Panc1 (cell line): ENCODE results near the gene FBXO7.

ENCODE experiments used
- POLR2AphosphoS5 ChIP-seq: IDR thresholded peaks from 2 replicates; pipeline ENCODE4 v1.6.1; 2012; ENCODE audit warnings: mild to moderate bottlenecking, low read depth, low read length, moderate library complexity
- TF ChIP-seq, protein P1 (sequence below): fragments of 450-650 bp; IDR thresholded peaks from 2 replicates; pipeline ENCODE4 v1.5.1; 2017; ENCODE audit warnings: mild to moderate bottlenecking

DNA sequence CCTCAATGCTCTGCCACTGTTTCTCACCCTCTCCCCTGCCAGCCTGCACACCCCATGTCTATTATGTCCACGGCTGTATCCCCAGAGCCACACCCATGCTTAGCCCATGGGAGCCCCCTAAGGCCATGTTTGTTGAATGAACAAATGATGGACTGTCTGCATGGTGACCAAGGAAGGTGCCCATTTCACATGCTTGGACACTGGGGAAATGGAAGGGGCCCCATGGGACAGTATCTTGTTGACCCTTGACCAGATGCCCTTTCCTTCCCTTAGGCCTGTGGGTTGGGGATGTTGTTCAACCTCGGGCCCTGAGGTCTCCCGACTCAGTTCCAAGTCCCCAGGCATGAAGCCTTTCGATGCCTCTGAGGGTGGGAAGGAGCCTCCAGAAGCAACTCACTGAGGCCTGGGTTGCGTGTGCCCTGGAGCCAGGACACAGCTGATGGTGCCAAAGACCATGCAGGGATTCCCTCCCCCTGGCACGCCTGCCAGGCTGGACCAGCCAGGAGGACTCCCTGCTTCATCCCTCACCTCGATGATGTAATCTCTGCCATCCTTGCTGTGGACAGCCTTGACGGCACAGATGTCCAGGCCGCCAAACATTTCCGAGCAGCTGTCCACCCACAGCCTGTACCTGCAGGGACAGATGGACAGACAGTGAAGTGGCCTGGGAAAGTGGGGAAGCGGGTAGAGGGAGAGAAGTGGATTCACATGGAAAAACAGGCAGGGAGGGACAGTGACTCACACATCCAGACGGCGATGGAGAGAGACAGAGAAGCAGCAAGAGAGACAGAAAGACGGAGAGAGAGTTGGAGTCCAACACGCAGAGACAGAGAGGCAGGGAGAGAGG lies 58.9 kb downstream of the FBXO7 start:
- TF ChIP-seq, protein P1, sequence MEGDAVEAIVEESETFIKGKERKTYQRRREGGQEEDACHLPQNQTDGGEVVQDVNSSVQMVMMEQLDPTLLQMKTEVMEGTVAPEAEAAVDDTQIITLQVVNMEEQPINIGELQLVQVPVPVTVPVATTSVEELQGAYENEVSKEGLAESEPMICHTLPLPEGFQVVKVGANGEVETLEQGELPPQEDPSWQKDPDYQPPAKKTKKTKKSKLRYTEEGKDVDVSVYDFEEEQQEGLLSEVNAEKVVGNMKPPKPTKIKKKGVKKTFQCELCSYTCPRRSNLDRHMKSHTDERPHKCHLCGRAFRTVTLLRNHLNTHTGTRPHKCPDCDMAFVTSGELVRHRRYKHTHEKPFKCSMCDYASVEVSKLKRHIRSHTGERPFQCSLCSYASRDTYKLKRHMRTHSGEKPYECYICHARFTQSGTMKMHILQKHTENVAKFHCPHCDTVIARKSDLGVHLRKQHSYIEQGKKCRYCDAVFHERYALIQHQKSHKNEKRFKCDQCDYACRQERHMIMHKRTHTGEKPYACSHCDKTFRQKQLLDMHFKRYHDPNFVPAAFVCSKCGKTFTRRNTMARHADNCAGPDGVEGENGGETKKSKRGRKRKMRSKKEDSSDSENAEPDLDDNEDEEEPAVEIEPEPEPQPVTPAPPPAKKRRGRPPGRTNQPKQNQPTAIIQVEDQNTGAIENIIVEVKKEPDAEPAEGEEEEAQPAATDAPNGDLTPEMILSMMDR, result no peak
- TF ChIP-seq POLR2AphosphoS5, result no peak
